ENCODE data around the gene NXNL2. TPM values are rescaled to one million over a fixed set of nuclear protein-coding genes. Genes with fewer than 3 reads are reported as not detected.

NXNL2 gene
- total RNA-seq, 6 experiments from 2014 or later: 5.4 to 8.8 (median 8.2) TPM

- Mint-ChIP-seq H3K27me3 (ENCODE audit: insufficient read depth) (no peaks in the 10 kb centered on the region), H3K4me1 (ENCODE audit: low read depth) (peaks cover 55% of the 10 kb centered on the region), H3K36me3 (ENCODE audit: low read depth) (peaks cover 11% of the 10 kb centered on the region), H3K4me3 (no peak overlapping the region), H3K27ac (no peak overlapping the region), H3K9me3 (peaks cover under 1% of the 10 kb centered on the region; the same call in 1 of the 2 replicates)
- TF ChIP-seq, protein P1, sequence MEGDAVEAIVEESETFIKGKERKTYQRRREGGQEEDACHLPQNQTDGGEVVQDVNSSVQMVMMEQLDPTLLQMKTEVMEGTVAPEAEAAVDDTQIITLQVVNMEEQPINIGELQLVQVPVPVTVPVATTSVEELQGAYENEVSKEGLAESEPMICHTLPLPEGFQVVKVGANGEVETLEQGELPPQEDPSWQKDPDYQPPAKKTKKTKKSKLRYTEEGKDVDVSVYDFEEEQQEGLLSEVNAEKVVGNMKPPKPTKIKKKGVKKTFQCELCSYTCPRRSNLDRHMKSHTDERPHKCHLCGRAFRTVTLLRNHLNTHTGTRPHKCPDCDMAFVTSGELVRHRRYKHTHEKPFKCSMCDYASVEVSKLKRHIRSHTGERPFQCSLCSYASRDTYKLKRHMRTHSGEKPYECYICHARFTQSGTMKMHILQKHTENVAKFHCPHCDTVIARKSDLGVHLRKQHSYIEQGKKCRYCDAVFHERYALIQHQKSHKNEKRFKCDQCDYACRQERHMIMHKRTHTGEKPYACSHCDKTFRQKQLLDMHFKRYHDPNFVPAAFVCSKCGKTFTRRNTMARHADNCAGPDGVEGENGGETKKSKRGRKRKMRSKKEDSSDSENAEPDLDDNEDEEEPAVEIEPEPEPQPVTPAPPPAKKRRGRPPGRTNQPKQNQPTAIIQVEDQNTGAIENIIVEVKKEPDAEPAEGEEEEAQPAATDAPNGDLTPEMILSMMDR (IDR thresholded peaks at IDR 0.05): no peak
- DNase-seq: no peak
Observed at GRCh38 chr9:88580961-88581360, 46.0 kb downstream of the NXNL2 start.

- TF ChIP-seq, protein P1 (IDR thresholded peaks at IDR 0.05): peak; percentile 48
- H3K4me3 Mint-ChIP-seq: peak overlapping the region; percentile 86
Observed at GRCh38 chr9:88583901-88584596, 49.1 kb downstream of the NXNL2 start.

GRCh38 chr9:88585426-88585825, 50.4 kb downstream of the NXNL2 start:
- Mint-ChIP-seq H3K4me1 (ENCODE audit: low read depth) (peaks cover 60% of the 10 kb centered on the region), H3K27me3 (ENCODE audit: insufficient read depth) (no peaks in the 10 kb centered on the region), H3K27ac (peak overlapping the region; percentile 89), H3K4me3 (no peak overlapping the region), H3K36me3 (ENCODE audit: low read depth) (peaks cover 32% of the 10 kb centered on the region), H3K9me3 (peaks cover 8% of the 10 kb centered on the region)
- DNase-seq: no peak
- TF ChIP-seq, protein P1 (IDR thresholded peaks at IDR 0.05): no peak

More at GRCh38 chr9:88583901-88584596, 49.1 kb downstream of the NXNL2 start:
- peak; percentile 93 for DNase-seq
- peak overlapping the region; percentile 89 for H3K27ac Mint-ChIP-seq
- peaks cover 32% of the 10 kb centered on the region for H3K36me3 Mint-ChIP-seq (ENCODE audit: low read depth)
- peaks cover 8% of the 10 kb centered on the region for H3K9me3 Mint-ChIP-seq
- no peaks in the 10 kb centered on the region for H3K27me3 Mint-ChIP-seq (ENCODE audit: insufficient read depth)
- H3K4me1 Mint-ChIP-seq (ENCODE audit: low read depth): peaks cover 62% of the 10 kb centered on the region

- peak; percentile 72 for DNase-seq
- Mint-ChIP-seq H3K27ac (peak overlapping the region; percentile 59), H3K36me3 (ENCODE audit: low read depth) (peaks cover 32% of the 10 kb centered on the region), H3K9me3 (peaks cover 8% of the 10 kb centered on the region), H3K27me3 (ENCODE audit: insufficient read depth) (no peaks in the 10 kb centered on the region), H3K4me1 (ENCODE audit: low read depth) (peaks cover 53% of the 10 kb centered on the region), H3K4me3 (peak overlapping the region; percentile 48)
- TF ChIP-seq, protein P1 (IDR thresholded peaks at IDR 0.05): no peak
Observed at GRCh38 chr9:88586452-88586851, 51.5 kb downstream of the NXNL2 start.

- TF ChIP-seq, protein P1 (IDR thresholded peaks at IDR 0.05): no peak
- peak; percentile 13 for DNase-seq
- Mint-ChIP-seq H3K4me1 (ENCODE audit: low read depth) (peaks cover 53% of the 10 kb centered on the region), H3K27me3 (ENCODE audit: insufficient read depth) (no peaks in the 10 kb centered on the region), H3K4me3 (peak overlapping the region; percentile 18; the same call in 1 of the 2 replicates), H3K36me3 (ENCODE audit: low read depth) (peaks cover 32% of the 10 kb centered on the region), H3K9me3 (peaks cover 8% of the 10 kb centered on the region), H3K27ac (peak overlapping the region; percentile 59)
Observed at GRCh38 chr9:88587182-88587581, 52.2 kb downstream of the NXNL2 start.
